Measurements from ENCODE around the gene ZDHHC7. TPM values are rescaled to one million over a fixed set of nuclear protein-coding genes. Genes with fewer than 3 reads are reported as not detected.

ZDHHC7 gene
- total RNA-seq, 1 donor from 2014 or later: 68.7 TPM

DNA sequence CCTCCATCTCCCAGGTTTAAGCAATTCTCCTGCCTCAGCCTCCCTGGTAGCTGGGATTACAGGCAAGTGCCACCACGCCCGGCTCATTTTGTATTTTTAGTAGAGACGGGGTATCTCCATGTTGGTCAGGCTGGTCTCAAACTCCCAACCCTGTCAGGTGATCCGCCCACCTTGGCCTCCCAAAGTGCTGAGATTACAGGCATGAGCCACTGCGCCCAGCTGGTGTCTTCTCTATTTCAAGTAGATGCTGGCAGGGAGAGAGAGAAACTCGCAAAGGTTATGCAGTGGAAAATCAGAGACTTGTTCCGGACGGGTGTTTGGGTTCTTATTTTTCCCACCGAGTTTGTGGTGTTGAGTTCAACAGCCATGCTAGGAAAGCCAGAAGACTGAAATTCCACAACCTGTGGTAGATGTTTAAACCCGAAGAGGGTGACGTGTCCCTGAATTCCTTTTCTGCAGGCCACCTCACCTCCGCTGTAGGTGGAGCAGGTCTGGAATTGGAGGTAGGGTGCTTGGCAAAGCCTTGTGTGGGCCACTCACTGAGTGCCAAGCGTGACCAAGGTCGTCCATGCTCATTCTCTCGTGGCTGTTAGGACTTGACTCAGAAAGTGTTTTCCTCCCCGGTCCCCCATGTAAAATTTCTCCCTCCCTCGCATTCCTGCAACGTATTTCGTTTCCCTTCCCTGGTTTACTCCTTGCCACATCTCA, 7.3 kb upstream of the ZDHHC7 start:
- Histone ChIP-seq H3K27me3 (ENCODE audit: control insufficient read depth, insufficient read depth, low read length) (no peaks in the 10 kb centered on the region), H3K4me3 (ENCODE audit: low read depth, low read length) (no peak overlapping the region), H3K36me3 (ENCODE audit: control insufficient read depth, insufficient read depth, low read length) (no peaks in the 10 kb centered on the region)
- TF ChIP-seq, protein P1, sequence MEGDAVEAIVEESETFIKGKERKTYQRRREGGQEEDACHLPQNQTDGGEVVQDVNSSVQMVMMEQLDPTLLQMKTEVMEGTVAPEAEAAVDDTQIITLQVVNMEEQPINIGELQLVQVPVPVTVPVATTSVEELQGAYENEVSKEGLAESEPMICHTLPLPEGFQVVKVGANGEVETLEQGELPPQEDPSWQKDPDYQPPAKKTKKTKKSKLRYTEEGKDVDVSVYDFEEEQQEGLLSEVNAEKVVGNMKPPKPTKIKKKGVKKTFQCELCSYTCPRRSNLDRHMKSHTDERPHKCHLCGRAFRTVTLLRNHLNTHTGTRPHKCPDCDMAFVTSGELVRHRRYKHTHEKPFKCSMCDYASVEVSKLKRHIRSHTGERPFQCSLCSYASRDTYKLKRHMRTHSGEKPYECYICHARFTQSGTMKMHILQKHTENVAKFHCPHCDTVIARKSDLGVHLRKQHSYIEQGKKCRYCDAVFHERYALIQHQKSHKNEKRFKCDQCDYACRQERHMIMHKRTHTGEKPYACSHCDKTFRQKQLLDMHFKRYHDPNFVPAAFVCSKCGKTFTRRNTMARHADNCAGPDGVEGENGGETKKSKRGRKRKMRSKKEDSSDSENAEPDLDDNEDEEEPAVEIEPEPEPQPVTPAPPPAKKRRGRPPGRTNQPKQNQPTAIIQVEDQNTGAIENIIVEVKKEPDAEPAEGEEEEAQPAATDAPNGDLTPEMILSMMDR (IDR thresholded peaks at IDR 0.05; ENCODE audit: insufficient read depth, low read length, severe bottlenecking): no peak
- DNase-seq (ENCODE audit: low read depth) (peak; percentile 89), FAIRE-seq (no peak)

DNA sequence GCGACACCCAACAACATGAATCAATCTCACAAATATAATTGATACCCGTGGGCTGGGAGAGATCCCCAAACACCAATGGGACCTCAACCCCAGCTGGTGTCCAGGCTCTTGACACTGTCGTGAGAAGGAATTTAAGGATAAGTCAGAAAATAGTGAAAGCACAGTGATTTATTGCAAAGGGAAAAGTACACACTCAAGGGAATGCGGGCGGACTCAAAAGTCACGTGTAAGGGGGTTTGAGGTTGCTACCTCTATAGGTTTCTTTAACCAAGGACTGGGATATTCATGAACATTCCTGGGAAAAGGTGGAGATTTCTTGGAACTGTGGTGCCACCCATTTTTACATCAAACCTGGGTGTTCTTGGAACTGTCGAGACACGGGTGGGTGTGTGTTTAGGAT, 6.3 kb upstream of the ZDHHC7 start:
- Histone ChIP-seq H3K4me3 (ENCODE audit: low read depth, low read length) (no peak overlapping the region), H3K27me3 (ENCODE audit: control insufficient read depth, insufficient read depth, low read length) (no peaks in the 10 kb centered on the region), H3K36me3 (ENCODE audit: control insufficient read depth, insufficient read depth, low read length) (no peaks in the 10 kb centered on the region)
- TF ChIP-seq, protein P1 (IDR thresholded peaks at IDR 0.05; ENCODE audit: insufficient read depth, low read length, severe bottlenecking): no peak
- DNase-seq (ENCODE audit: low read depth): no peak
- no peak for FAIRE-seq

DNA sequence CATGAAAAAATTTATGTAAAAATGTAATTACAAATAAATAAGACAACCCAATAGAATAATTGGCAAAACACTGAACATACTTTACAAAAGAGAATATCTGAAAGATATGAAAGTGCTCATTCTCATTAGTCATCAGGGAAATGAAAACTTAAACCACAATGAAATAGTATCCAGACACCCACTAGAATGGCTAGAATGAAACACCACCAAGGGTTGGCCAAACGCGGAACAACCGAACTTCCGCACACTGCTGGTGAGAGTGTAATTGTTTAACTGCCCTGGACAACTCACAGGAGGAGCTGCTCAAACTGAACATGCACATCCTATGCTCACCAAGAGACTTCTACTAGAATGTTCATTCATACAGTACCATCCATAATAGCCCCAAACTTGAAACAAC, 5.8 kb upstream of the ZDHHC7 start:
- DNase-seq (ENCODE audit: low read depth) (peak; percentile 85), FAIRE-seq (no peak)
- Histone ChIP-seq H3K4me3 (ENCODE audit: low read depth, low read length) (no peak overlapping the region), H3K27me3 (ENCODE audit: control insufficient read depth, insufficient read depth, low read length) (no peaks in the 10 kb centered on the region), H3K36me3 (ENCODE audit: control insufficient read depth, insufficient read depth, low read length) (no peaks in the 10 kb centered on the region)
- TF ChIP-seq, protein P1 (IDR thresholded peaks at IDR 0.05; ENCODE audit: insufficient read depth, low read length, severe bottlenecking): no peak

DNA sequence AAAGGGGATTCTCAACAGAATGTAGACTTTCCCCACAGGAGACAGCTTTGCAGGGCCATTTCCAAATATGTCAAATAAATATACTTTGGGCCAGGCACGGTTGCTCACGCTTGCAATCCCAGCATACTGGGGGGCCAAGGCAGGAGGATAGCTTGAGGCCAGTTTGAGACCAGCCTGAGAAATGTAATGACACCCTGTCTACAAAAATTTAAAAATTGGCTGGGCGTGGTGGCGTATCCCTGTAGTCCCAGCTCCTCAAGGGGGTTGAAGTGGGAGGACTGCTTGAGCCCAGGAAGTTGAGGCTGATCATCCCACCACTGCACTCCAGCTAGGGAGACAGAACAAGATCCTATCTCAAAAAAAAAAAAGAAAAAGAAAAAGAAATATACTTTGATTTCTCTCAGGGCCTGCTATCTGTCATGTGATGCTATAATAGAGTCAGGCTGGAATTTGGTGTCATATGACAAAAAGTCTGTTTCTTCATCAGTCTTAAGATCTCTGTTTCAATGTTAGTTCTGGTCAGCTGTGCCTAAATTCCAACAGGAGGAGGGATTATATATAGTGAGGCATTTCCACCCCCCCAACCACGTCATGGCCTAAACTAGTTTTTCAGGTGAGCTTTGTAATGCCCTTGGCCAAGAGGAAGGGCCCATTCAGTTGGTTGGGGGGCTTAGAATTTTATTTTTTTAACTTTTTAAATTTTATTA, 4.3 kb upstream of the ZDHHC7 start:
- TF ChIP-seq, protein P1 (IDR thresholded peaks at IDR 0.05; ENCODE audit: insufficient read depth, low read length, severe bottlenecking): no peak
- Histone ChIP-seq H3K27me3 (ENCODE audit: control insufficient read depth, insufficient read depth, low read length) (no peaks in the 10 kb centered on the region), H3K4me3 (ENCODE audit: low read depth, low read length) (no peak overlapping the region), H3K36me3 (ENCODE audit: control insufficient read depth, insufficient read depth, low read length) (no peaks in the 10 kb centered on the region)
- FAIRE-seq (no peak), DNase-seq (ENCODE audit: low read depth) (peak; percentile 64)

DNA sequence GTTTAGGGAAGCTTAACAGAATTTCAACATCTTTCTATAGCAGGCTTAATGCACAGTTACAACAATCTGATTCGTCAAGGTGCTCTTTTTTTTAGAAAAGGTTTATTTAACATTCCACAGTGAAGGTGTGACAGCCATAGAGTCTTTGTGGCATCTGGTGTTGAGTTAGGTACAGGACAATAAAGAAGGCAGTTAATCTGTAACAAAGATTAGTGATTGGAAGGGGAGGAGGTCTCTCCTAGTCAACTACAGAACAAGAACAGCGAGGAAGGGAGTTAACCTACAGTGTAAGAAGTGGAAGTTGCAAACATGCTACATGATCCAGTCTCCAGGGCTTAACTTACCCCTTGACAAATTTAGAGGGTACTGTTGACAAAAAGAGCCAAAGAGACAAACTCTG, 3.0 kb upstream of the ZDHHC7 start:
- FAIRE-seq: no peak
- Histone ChIP-seq H3K4me3 (ENCODE audit: low read depth, low read length) (no peak overlapping the region), H3K27me3 (ENCODE audit: control insufficient read depth, insufficient read depth, low read length) (no peaks in the 10 kb centered on the region), H3K36me3 (ENCODE audit: control insufficient read depth, insufficient read depth, low read length) (no peaks in the 10 kb centered on the region)
- DNase-seq (ENCODE audit: low read depth): no peak
- TF ChIP-seq, protein P1 (IDR thresholded peaks at IDR 0.05; ENCODE audit: insufficient read depth, low read length, severe bottlenecking): no peak

All from bronchial epithelial cell (primary cell).